ENCODE results near the gene EEF1AKMT3. TPM values are rescaled to one million over a fixed set of nuclear protein-coding genes. Genes with fewer than 3 reads are reported as not detected.

Gene EEF1AKMT3
- total RNA-seq, 1 experiment from 2014 or later, result 5.0 TPM

DNA sequence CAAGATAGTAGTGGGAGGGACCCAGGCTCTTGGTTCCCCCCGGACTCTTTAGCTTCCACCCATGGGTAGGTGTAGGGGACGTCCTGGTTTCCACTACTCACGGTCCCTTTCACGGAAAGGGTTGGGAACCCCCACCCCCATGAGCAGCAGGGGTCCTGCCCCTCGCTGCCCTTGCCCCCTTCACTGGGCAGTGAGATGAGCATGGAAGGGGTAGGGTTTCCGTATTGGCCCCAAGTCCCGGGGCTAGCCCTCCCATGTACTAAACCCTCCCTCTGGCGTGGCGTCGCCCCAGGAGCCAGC is 46.6 kb upstream of the EEF1AKMT3 start:
- H3K9me3 ChIP-seq, result no peaks in the 10 kb centered on the region
- Mint-ChIP-seq H3K9me3 (ENCODE audit: unreplicated experiment) (no peaks in the 10 kb centered on the region), H3K4me1 (ENCODE audit: low read depth, unreplicated experiment) (no peaks in the 10 kb centered on the region), H3K27me3 (ENCODE audit: insufficient read depth, unreplicated experiment) (peaks cover 12% of the 10 kb centered on the region), H3K27ac (ENCODE audit: unreplicated experiment) (peak overlapping the region; percentile 45), H3K4me3 (ENCODE audit: unreplicated experiment) (peak overlapping the region; percentile 85), H3K36me3 (ENCODE audit: insufficient read depth, unreplicated experiment) (peaks cover 12% of the 10 kb centered on the region)
- no peak for DNase-seq
- no peaks in the 10 kb centered on the region for H3K27me3 ChIP-seq (replicated peaks; ENCODE audit: control insufficient read depth, insufficient read depth, low read length)
- TF ChIP-seq, protein P1, sequence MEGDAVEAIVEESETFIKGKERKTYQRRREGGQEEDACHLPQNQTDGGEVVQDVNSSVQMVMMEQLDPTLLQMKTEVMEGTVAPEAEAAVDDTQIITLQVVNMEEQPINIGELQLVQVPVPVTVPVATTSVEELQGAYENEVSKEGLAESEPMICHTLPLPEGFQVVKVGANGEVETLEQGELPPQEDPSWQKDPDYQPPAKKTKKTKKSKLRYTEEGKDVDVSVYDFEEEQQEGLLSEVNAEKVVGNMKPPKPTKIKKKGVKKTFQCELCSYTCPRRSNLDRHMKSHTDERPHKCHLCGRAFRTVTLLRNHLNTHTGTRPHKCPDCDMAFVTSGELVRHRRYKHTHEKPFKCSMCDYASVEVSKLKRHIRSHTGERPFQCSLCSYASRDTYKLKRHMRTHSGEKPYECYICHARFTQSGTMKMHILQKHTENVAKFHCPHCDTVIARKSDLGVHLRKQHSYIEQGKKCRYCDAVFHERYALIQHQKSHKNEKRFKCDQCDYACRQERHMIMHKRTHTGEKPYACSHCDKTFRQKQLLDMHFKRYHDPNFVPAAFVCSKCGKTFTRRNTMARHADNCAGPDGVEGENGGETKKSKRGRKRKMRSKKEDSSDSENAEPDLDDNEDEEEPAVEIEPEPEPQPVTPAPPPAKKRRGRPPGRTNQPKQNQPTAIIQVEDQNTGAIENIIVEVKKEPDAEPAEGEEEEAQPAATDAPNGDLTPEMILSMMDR (IDR thresholded peaks at IDR 0.05; ENCODE audit: insufficient read depth in 1 of 2, low read depth in 1 of 2, low read length in 1 of 2, severe bottlenecking in 1 of 2, unreplicated experiment in 1 of 2), result no peak
- peak overlapping the region; percentile 55 for H3K4me3 ChIP-seq (ENCODE audit: low read depth, low read length)
- intact Hi-C loops (cut with micrococcal nuclease; ENCODE audit: unreplicated experiment), result loop anchor here (1.0 to 5.0 kb wide), 2 partner anchors 10 to 204 kb away; partner anchors contain the start of genes DDIT3 and MBD6
- BruUV-seq (replicated peaks), result no TSS peak
- H3K36me3 ChIP-seq (ENCODE audit: control insufficient read depth, insufficient read depth, low read length), result no peaks in the 10 kb centered on the region
- ChIA-PET POLR2A (no interaction called here), CTCF (interaction anchor here (0.6 to 2.0 kb wide), 7 partner anchors 10 to 273 kb away, joined by 3 to 32 read pairs (median 5); partner anchors contain the start of gene TSPAN31)
- no peaks in the 10 kb centered on the region for H3K4me1 ChIP-seq

DNA sequence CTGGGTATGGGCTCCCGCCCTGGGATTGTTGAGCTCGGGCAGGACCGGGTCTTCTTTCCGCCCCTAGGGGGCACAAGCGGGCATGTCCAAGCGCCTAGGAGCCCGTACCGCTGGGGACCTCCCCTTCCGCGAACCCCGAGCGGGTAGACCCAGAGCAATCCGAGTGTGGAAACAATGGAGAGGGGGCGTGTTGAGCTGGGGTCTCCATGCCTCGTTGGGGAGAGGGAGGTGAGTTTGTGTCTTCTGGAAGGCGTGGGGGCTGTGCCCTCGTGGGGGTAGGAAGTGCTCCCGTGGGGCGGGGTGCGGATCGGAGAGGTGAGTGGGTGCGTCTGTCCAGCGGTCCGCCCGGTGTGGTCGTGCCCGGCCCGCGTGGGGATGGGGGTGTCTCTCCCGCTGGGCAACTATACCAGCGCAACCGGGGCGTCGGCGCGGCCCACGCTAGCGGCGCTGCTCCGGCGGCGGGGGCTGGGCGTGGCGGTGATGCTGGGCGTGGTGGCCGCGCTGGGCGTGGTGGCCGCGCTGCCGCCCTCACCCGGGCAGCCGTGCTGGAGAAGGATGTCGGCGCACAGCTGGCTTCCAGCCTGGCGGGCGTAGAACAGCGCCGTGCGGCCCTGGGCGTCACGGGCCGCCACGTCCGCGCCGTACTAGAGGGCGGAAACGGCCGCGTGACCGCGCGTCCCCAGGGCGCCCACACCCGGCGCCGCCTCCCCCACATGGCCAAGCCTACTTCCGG is 46.1 kb upstream of the EEF1AKMT3 start:
- H3K9me3 ChIP-seq, result no peaks in the 10 kb centered on the region
- Mint-ChIP-seq H3K9me3 (ENCODE audit: unreplicated experiment) (no peaks in the 10 kb centered on the region), H3K36me3 (ENCODE audit: insufficient read depth, unreplicated experiment) (peaks cover 12% of the 10 kb centered on the region), H3K4me1 (ENCODE audit: low read depth, unreplicated experiment) (no peaks in the 10 kb centered on the region), H3K27ac (ENCODE audit: unreplicated experiment) (peak overlapping the region; percentile 45), H3K4me3 (ENCODE audit: unreplicated experiment) (peak overlapping the region; percentile 85), H3K27me3 (ENCODE audit: insufficient read depth, unreplicated experiment) (peaks cover 12% of the 10 kb centered on the region)
- DNase-seq, result peak; percentile 83 to 91
- TF ChIP-seq, protein P1 (IDR thresholded peaks at IDR 0.05; ENCODE audit: insufficient read depth in 1 of 2, low read depth in 1 of 2, low read length in 1 of 2, severe bottlenecking in 1 of 2, unreplicated experiment in 1 of 2), result peak; percentile 76 to 89
- H3K36me3 ChIP-seq (ENCODE audit: control insufficient read depth, insufficient read depth, low read length), result no peaks in the 10 kb centered on the region
- no TSS peak for BruUV-seq (replicated peaks)
- intact Hi-C loops (cut with micrococcal nuclease; ENCODE audit: unreplicated experiment), result loop anchor here (1.0 to 5.0 kb wide), 2 partner anchors 10 to 204 kb away; partner anchors contain the start of genes DDIT3 and MBD6
- no peaks in the 10 kb centered on the region for H3K4me1 ChIP-seq
- no peaks in the 10 kb centered on the region for H3K27me3 ChIP-seq (replicated peaks; ENCODE audit: control insufficient read depth, insufficient read depth, low read length)
- H3K4me3 ChIP-seq (ENCODE audit: low read depth, low read length), result peak overlapping the region; percentile 55
- ChIA-PET CTCF (interaction anchor here (0.6 to 2.0 kb wide), 7 partner anchors 10 to 273 kb away, joined by 3 to 32 read pairs (median 5); partner anchors contain the start of gene TSPAN31), POLR2A (no interaction called here)

DNA sequence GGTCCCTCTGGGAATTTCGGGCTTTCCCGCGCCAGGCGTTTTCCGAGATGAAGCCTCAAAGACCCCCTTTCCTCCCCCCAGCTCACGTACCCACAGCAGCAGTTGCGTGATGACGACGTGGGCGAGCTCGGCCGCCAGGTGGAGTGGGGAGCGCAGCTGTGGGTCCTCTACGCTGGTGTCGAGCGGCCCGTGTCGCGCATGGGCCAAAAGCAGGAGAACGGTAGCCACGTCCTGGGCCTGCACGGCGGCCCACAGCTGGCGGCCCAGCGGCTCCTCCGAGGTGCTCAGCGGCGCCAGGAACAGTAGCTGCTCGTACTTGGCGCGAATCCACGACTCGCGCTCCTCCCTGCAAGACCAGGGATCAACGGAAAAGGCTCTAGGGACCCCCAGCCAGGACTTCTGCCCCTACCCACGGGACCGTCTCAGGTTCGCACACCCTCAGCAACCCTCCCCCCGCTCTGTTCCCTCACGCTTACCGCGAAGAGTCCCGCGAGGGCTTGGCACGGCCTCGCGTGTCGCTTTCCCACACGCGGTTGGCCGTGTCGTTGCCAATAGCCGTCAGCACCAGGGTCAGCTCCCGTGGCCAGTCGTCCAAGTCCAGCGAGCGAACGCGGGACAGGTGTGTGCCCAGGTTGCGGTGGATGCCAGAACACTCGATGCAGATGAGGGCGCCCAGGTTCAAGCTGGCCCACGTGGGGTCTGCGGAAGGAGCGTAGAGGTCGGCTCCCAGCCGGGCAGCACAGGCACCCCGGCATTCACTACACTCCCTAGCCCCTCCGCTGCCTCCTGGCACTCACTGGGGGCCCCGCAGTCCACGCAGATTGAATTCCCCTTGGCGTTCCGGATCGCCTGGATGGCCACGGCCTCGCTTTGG is 45.3 kb upstream of the EEF1AKMT3 start:
- ChIA-PET POLR2A (no interaction called here), CTCF (interaction anchor here (2.0 kb wide), 1 partner anchor 9 kb away, joined by 32 read pairs; no protein-coding TSS in a partner anchor)
- Histone ChIP-seq H3K36me3 (ENCODE audit: control insufficient read depth, insufficient read depth, low read length) (no peaks in the 10 kb centered on the region), H3K4me3 (ENCODE audit: low read depth, low read length) (peak overlapping the region; percentile 55), H3K4me1 (no peaks in the 10 kb centered on the region), H3K27me3 (replicated peaks; ENCODE audit: control insufficient read depth, insufficient read depth, low read length) (no peaks in the 10 kb centered on the region), H3K9me3 (no peaks in the 10 kb centered on the region)
- Mint-ChIP-seq H3K9me3 (ENCODE audit: unreplicated experiment) (no peaks in the 10 kb centered on the region), H3K36me3 (ENCODE audit: insufficient read depth, unreplicated experiment) (peaks cover 12% of the 10 kb centered on the region), H3K27ac (ENCODE audit: unreplicated experiment) (no peak overlapping the region), H3K4me3 (ENCODE audit: unreplicated experiment) (peak overlapping the region; percentile 85), H3K4me1 (ENCODE audit: low read depth, unreplicated experiment) (no peaks in the 10 kb centered on the region), H3K27me3 (ENCODE audit: insufficient read depth, unreplicated experiment) (peaks cover 16% of the 10 kb centered on the region)
- TF ChIP-seq, protein P1 (IDR thresholded peaks at IDR 0.05; ENCODE audit: insufficient read depth in 1 of 2, low read depth in 1 of 2, low read length in 1 of 2, severe bottlenecking in 1 of 2, unreplicated experiment in 1 of 2), result no peak
- intact Hi-C loops (cut with micrococcal nuclease; ENCODE audit: unreplicated experiment), result loop anchor here (1.0 to 5.0 kb wide), 2 partner anchors 9 to 205 kb away; partner anchors contain the start of genes DDIT3 and MBD6
- no TSS peak for BruUV-seq (replicated peaks)
- no peak for DNase-seq

All from Caco-2 (cell line).